NB4 (cell line): ENCODE results near the gene PPCDC.

Source experiments
- MYC ChIP-seq: IDR thresholded peaks from 2 replicates; pipeline ENCODE4 v1.6.1; 2011; ENCODE audit warnings: low read depth, low read length
- POLR2A ChIP-seq: IDR thresholded peaks from 2 replicates; pipeline ENCODE4 v1.6.1; 2011; ENCODE audit warnings: mild to moderate bottlenecking; ENCODE audit not compliant: insufficient read length; ENCODE audit errors: extremely low read depth
- TF ChIP-seq, protein P1 (sequence below): IDR thresholded peaks from one replicate; pipeline ENCODE4 v1.5.1; 2012; ENCODE audit warnings: low read depth, low read length
- TF ChIP-seq, protein P2 (sequence below): IDR thresholded peaks from 2 replicates; pipeline ENCODE4 v1.6.1; 2011; ENCODE audit warnings: low read depth, low read length

DNA sequence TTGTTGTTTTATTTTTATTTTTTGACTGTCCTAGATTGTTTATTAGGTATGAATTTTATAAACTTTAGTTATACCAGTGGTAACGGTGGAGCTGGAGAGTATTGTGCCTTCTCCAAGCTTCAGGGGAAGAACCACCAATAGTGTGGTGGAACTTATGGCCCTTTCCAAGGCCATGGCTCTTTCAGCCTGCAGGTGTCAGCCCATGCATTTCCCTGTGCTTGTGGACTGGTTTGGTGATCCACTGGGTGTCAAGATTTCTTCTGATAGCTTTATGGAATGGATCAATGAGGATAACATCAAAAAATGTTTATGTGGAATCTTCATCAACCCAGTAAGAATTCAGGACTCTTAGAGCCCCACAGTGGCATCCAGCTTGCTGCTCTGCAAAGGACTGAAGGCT lies 47.2 kb upstream of the PPCDC start:
- TF ChIP-seq, protein P1, sequence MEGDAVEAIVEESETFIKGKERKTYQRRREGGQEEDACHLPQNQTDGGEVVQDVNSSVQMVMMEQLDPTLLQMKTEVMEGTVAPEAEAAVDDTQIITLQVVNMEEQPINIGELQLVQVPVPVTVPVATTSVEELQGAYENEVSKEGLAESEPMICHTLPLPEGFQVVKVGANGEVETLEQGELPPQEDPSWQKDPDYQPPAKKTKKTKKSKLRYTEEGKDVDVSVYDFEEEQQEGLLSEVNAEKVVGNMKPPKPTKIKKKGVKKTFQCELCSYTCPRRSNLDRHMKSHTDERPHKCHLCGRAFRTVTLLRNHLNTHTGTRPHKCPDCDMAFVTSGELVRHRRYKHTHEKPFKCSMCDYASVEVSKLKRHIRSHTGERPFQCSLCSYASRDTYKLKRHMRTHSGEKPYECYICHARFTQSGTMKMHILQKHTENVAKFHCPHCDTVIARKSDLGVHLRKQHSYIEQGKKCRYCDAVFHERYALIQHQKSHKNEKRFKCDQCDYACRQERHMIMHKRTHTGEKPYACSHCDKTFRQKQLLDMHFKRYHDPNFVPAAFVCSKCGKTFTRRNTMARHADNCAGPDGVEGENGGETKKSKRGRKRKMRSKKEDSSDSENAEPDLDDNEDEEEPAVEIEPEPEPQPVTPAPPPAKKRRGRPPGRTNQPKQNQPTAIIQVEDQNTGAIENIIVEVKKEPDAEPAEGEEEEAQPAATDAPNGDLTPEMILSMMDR: no peak
- TF ChIP-seq, protein P2, sequence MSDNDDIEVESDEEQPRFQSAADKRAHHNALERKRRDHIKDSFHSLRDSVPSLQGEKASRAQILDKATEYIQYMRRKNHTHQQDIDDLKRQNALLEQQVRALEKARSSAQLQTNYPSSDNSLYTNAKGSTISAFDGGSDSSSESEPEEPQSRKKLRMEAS: no peak
- TF ChIP-seq POLR2A (no peak), MYC (no peak)
